HG02870 (cell line): ENCODE data around the gene CPLX1.

ENCODE experiments used
- ATAC-seq: cut with Tn5 transposase; IDR thresholded peaks from one replicate; pipeline ENCODE4 v1.9.1; 2021; ENCODE audit warnings: mild to moderate bottlenecking, moderate library complexity; ENCODE audit not compliant: unreplicated experiment

CPLX1 gene

GRCh38 chr4:833731-834367, 7.9 kb upstream of the CPLX1 start:
- ATAC-seq = no peak

- no peak for ATAC-seq
Measured at GRCh38 chr4:833156-833555, 7.2 kb upstream of the CPLX1 start.

- ATAC-seq = no peak
Measured at GRCh38 chr4:832536-832935, 6.6 kb upstream of the CPLX1 start.

- no peak for ATAC-seq
Measured at GRCh38 chr4:832108-832507, 6.2 kb upstream of the CPLX1 start.

GRCh38 chr4:831483-831805, 5.5 kb upstream of the CPLX1 start:
- no peak for ATAC-seq

- ATAC-seq = no peak
Measured at GRCh38 chr4:830601-831482, 4.9 kb upstream of the CPLX1 start.

GRCh38 chr4:829761-830600, 4.1 kb upstream of the CPLX1 start:
- ATAC-seq = no peak

- no peak for ATAC-seq
Measured at GRCh38 chr4:829291-829690, 3.4 kb upstream of the CPLX1 start.

GRCh38 chr4:828641-829271, 2.8 kb upstream of the CPLX1 start:
- ATAC-seq = no peak

GRCh38 chr4:827209-828081, 1.5 kb upstream of the CPLX1 start:
- ATAC-seq = no peak

GRCh38 chr4:826508-827208, 729 bp upstream of the CPLX1 start:
- no peak for ATAC-seq

- ATAC-seq = no peak
Measured at GRCh38 chr4:825063-825970, 612 bp downstream of the CPLX1 start.

- no peak for ATAC-seq
Measured at GRCh38 chr4:824461-825062, 1.4 kb downstream of the CPLX1 start.

- ATAC-seq = no peak
Measured at GRCh38 chr4:823761-824460, 2.0 kb downstream of the CPLX1 start.

- ATAC-seq = no peak
Measured at GRCh38 chr4:823176-823760, 2.7 kb downstream of the CPLX1 start.

GRCh38 chr4:822361-823175, 3.4 kb downstream of the CPLX1 start:
- ATAC-seq = no peak
